Amygdala (tissue), 56 donors: ENCODE data around the gene CD8B.

Experiments used
- DNase-seq, 56 donors: peaks; one replicate each; lab custom pipeline; 2025; lab: John Stamatoyannopoulos, UW

The CD8B gene

GRCh38 chr2:86775338-86775737, 86.3 kb downstream of the CD8B start:
- no peak for DNase-seq

GRCh38 chr2:86774862-86775261, 86.8 kb downstream of the CD8B start:
- DNase-seq: no peak

GRCh38 chr2:86772611-86773010, 89.1 kb downstream of the CD8B start:
- DNase-seq: no peak

GRCh38 chr2:86770816-86771301, 90.8 kb downstream of the CD8B start:
- no peak for DNase-seq

- peak in 6 of 56 donors; percentile 6 to 49 (median 20) for DNase-seq
Observed at GRCh38 chr2:86769838-86770237, 91.8 kb downstream of the CD8B start.

GRCh38 chr2:86768189-86768949, 93.3 kb downstream of the CD8B start:
- no peak for DNase-seq
